ENCODE data around the gene RLN3. TPM values are rescaled to one million over a fixed set of nuclear protein-coding genes. Genes with fewer than 3 reads are reported as not detected.

The RLN3 gene
- total and polyA plus RNA-seq, 10 of the 15 experiments (the other 5 are each of a cell fraction or from before 2014, with no cell fraction given), result not detected

DNA sequence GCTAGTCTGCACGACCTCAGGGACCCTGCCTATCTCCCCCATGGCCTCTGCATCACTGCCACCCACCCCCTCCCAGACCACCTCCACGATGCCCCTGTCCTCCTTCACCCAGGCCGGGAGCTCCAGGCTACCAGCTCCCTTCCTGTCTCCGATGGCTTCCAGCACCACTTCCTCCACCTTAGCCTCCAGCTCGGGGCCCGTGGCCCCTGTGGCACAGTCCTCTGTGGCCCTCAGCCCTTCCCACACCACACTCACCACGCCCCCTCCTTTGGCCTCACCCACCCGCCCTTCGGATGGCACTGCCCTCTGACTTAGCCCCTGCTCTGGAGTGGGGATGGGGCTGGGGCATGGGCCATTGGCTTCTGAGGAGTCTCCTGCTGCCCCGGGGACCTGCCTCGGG lies 26.8 kb downstream of the RLN3 start (continued):
- TF ChIP-seq ZNF207 (IDR thresholded peaks at IDR 0.05; ENCODE audit: borderline replicate concordance) (no peak), RAD51 (IDR thresholded peaks at IDR 0.05) (no peak), EZH2 (IDR thresholded peaks at IDR 0.05; ENCODE audit: borderline replicate concordance, control insufficient read depth, low read depth, low read length) (no peak), ZBED1 (IDR thresholded peaks at IDR 0.05; ENCODE audit: borderline replicate concordance) (no peak), JUND (IDR thresholded peaks at IDR 0.05; ENCODE audit: low read depth, low read length) (no peak)
- TF ChIP-seq, protein P1, sequence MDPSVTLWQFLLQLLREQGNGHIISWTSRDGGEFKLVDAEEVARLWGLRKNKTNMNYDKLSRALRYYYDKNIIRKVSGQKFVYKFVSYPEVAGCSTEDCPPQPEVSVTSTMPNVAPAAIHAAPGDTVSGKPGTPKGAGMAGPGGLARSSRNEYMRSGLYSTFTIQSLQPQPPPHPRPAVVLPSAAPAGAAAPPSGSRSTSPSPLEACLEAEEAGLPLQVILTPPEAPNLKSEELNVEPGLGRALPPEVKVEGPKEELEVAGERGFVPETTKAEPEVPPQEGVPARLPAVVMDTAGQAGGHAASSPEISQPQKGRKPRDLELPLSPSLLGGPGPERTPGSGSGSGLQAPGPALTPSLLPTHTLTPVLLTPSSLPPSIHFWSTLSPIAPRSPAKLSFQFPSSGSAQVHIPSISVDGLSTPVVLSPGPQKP (IDR thresholded peaks at IDR 0.05; ENCODE audit: low read depth, low read length), result no peak
- TF ChIP-seq, protein P2, sequence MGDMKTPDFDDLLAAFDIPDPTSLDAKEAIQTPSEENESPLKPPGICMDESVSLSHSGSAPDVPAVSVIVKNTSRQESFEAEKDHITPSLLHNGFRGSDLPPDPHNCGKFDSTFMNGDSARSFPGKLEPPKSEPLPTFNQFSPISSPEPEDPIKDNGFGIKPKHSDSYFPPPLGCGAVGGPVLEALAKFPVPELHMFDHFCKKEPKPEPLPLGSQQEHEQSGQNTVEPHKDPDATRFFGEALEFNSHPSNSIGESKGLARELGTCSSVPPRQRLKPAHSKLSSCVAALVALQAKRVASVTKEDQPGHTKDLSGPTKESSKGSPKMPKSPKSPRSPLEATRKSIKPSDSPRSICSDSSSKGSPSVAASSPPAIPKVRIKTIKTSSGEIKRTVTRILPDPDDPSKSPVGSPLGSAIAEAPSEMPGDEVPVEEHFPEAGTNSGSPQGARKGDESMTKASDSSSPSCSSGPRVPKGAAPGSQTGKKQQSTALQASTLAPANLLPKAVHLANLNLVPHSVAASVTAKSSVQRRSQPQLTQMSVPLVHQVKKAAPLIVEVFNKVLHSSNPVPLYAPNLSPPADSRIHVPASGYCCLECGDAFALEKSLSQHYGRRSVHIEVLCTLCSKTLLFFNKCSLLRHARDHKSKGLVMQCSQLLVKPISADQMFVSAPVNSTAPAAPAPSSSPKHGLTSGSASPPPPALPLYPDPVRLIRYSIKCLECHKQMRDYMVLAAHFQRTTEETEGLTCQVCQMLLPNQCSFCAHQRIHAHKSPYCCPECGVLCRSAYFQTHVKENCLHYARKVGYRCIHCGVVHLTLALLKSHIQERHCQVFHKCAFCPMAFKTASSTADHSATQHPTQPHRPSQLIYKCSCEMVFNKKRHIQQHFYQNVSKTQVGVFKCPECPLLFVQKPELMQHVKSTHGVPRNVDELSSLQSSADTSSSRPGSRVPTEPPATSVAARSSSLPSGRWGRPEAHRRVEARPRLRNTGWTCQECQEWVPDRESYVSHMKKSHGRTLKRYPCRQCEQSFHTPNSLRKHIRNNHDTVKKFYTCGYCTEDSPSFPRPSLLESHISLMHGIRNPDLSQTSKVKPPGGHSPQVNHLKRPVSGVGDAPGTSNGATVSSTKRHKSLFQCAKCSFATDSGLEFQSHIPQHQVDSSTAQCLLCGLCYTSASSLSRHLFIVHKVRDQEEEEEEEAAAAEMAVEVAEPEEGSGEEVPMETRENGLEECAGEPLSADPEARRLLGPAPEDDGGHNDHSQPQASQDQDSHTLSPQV (IDR thresholded peaks at IDR 0.05), result no peak

DNA sequence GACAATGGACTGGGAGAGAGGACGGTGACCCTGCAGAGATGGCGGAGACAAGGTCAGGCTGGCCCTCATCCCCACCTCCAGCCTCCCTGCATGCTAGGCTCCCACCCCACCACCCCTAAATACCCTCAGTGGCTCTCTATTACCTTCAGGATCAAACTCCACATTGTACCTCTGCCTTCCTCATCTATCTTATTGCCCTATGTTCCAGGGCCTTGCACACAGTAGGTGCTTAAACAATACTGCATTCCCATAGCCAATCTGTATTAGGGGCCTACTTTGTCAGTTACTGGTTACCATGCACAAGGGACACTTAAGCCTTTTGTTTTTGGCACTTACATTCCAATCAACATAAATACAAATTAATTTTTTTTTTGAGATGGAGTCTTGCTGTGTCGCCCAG lies 27.4 kb downstream of the RLN3 start:
- in situ Hi-C loops (cut with MboI), result loop anchor here (25.0 kb wide), 1 partner anchor 768 kb away; no protein-coding TSS in a partner anchor
- WGBS (ENCODE audit: insufficient coverage, insufficient replicate concordance, low lambda C conversion rate, missing lambda C conversion rate), result 68% methylated on average over 3 of the region's 3 CpGs
- RAD21 ChIA-PET (ENCODE audit: unreplicated experiment), result no interaction called here
- no peak for TF ChIP-seq SIN3A (IDR thresholded peaks at IDR 0.05; ENCODE audit: low read depth, low read length)
- TF ChIP-seq, protein P3, sequence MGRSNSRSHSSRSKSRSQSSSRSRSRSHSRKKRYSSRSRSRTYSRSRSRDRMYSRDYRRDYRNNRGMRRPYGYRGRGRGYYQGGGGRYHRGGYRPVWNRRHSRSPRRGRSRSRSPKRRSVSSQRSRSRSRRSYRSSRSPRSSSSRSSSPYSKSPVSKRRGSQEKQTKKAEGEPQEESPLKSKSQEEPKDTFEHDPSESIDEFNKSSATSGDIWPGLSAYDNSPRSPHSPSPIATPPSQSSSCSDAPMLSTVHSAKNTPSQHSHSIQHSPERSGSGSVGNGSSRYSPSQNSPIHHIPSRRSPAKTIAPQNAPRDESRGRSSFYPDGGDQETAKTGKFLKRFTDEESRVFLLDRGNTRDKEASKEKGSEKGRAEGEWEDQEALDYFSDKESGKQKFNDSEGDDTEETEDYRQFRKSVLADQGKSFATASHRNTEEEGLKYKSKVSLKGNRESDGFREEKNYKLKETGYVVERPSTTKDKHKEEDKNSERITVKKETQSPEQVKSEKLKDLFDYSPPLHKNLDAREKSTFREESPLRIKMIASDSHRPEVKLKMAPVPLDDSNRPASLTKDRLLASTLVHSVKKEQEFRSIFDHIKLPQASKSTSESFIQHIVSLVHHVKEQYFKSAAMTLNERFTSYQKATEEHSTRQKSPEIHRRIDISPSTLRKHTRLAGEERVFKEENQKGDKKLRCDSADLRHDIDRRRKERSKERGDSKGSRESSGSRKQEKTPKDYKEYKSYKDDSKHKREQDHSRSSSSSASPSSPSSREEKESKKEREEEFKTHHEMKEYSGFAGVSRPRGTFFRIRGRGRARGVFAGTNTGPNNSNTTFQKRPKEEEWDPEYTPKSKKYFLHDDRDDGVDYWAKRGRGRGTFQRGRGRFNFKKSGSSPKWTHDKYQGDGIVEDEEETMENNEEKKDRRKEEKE (IDR thresholded peaks at IDR 0.05), result no peak
- TF ChIP-seq MEF2B (IDR thresholded peaks at IDR 0.05; ENCODE audit: partially characterized antibody, poor library complexity, severe bottlenecking), result no peak
- TF ChIP-seq ZNF274 (IDR thresholded peaks at IDR 0.05; ENCODE audit: insufficient read depth, insufficient read length), result no peak
- TF ChIP-seq, protein P4, sequence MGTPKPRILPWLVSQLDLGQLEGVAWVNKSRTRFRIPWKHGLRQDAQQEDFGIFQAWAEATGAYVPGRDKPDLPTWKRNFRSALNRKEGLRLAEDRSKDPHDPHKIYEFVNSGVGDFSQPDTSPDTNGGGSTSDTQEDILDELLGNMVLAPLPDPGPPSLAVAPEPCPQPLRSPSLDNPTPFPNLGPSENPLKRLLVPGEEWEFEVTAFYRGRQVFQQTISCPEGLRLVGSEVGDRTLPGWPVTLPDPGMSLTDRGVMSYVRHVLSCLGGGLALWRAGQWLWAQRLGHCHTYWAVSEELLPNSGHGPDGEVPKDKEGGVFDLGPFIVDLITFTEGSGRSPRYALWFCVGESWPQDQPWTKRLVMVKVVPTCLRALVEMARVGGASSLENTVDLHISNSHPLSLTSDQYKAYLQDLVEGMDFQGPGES (IDR thresholded peaks at IDR 0.05), result no peak
- TF ChIP-seq POLR2AphosphoS2 (IDR thresholded peaks at IDR 0.05; ENCODE audit: low read depth, low read length), result no peak
- TF ChIP-seq NR2C2 (IDR thresholded peaks at IDR 0.05; ENCODE audit: borderline replicate concordance, control insufficient read depth, insufficient read length, low read depth), result no peak

More for the DNA sequence above, 27.4 kb downstream of the RLN3 start:
- peaks cover 0 to 6% of the 10 kb centered on the region in 2 experiments; a peak in 3 of 4 replicates for H3K36me3 ChIP-seq (ENCODE audit: control insufficient read depth in 2 of 2, insufficient read depth in 2 of 2, low read length in 1 of 2)
- no peaks in the 10 kb centered on the region for H3K79me2 ChIP-seq (ENCODE audit: control insufficient read depth, insufficient read depth, low read length)
- DNase-seq (ENCODE audit: low read depth, low spot score) (no peak), FAIRE-seq (no peak), ATAC-seq (no peak)
- no peak overlapping the region for H3K4me3 ChIP-seq
- POLR2A ChIA-PET, result interaction anchor here (0.6 kb wide), 1 partner anchor 295 kb away, joined by 3 read pairs; no protein-coding TSS in a partner anchor
- H2AFZ ChIP-seq (ENCODE audit: control insufficient read depth, low read depth, low read length), result no peak overlapping the region
- no peaks in the 10 kb centered on the region; the same call in 1 of the 2 replicates for H4K20me1 ChIP-seq (ENCODE audit: control insufficient read depth, insufficient read depth)
- peaks cover 0 to 6% of the 10 kb centered on the region in 2 experiments for H3K27me3 ChIP-seq (replicated peaks in 1 of 2; ENCODE audit: control insufficient read depth in 2 of 2, insufficient read depth in 2 of 2, low read length in 1 of 2)
- CTCF ChIA-PET, result interaction anchor here (1.0 kb wide), 1 partner anchor 17 kb away, joined by 3 read pairs; the partner anchor contains the start of gene MISP3
- intact Hi-C loops (cut with micrococcal nuclease; ENCODE audit: unreplicated experiment), result no loop called here
- no peak overlapping the region for H3K27ac ChIP-seq (ENCODE audit: control insufficient read depth, insufficient read depth)
- H3K4me1 ChIP-seq (ENCODE audit: control insufficient read depth, insufficient read depth, low read length), result no peaks in the 10 kb centered on the region
- H3K4me2 ChIP-seq (ENCODE audit: control insufficient read depth, insufficient read depth), result no peak overlapping the region
- SMC1A ChIA-PET (ENCODE audit: uncharacterized antibody, unreplicated experiment), result no interaction called here
- BruUV-seq (replicated peaks), result no TSS peak
- H3K9me3 ChIP-seq (replicated peaks; ENCODE audit: control insufficient read depth, insufficient read depth, low read length), result no peaks in the 10 kb centered on the region
- no peak overlapping the region for H3K9ac ChIP-seq (ENCODE audit: control insufficient read depth, insufficient read depth, low read length)
